Measurements from ENCODE around the gene GNAS. TPM values are rescaled to one million over a fixed set of nuclear protein-coding genes. Genes with fewer than 3 reads are reported as not detected.

The GNAS gene
- total RNA-seq, 2 donors from 2014 or later = 755 to 1,096 TPM

DNA sequence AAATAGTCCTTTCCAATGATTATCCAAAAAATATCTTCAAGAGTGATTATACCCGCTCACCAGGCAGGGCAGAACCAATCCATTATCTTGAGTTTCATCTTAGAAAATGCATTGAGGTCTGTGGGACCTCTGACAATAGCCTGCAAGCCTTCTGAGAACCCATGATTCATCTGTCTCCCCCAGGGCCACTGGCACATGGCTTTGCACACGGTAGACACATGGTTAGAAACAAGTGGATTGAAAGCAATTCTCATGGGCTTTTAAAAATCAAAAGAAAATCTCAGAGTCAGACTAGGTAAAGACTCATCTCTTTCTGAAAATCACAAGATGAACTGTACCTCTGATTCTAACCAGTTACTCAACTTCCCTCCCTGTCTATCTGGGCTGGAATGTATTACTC lies 17.3 kb upstream of the GNAS start:
- Mint-ChIP-seq H3K27ac (no peak overlapping the region), H3K4me1 (peaks cover 2% of the 10 kb centered on the region), H3K4me3 (no peak overlapping the region), H3K27me3 (peaks cover 57% of the 10 kb centered on the region), H3K36me3 (ENCODE audit: low read depth) (no peaks in the 10 kb centered on the region)
- no peak for DNase-seq
- ATAC-seq = no peak
- H3K9me3 ChIP-seq (ENCODE audit: control insufficient read depth, low read length, poor library complexity, severe bottlenecking) = no peaks in the 10 kb centered on the region

DNA sequence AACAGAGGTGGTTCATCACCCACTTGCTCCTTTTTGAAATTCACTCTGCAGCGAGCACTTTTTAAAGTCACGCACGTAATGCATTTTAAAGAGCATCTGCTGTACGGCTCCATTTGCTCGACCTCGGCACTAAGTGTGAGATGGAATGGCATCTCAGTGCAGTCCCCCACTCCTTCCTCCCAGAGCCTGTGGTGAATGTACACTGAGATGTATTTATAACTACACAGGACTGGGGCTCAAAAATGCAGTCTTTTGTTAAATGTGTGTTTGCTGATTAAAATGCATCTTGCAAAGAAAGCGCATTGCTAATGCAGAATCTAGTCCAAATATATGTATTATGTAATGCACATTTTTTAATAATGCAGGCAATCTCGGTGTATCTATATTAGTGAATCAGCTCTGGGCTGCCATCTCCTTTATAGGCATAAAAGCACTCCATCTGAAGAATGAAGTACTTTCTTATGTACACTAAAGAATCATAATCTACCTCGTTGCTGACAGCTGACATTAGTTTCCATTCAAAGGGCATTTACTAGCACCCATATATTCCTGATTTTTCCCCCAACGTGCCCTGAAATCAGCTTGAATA lies 15.8 kb upstream of the GNAS start:
- H3K27ac Mint-ChIP-seq = no peak overlapping the region
- H3K27me3 Mint-ChIP-seq = peaks cover 71% of the 10 kb centered on the region
- DNase-seq = no peak
- H3K36me3 Mint-ChIP-seq (ENCODE audit: low read depth) = no peaks in the 10 kb centered on the region
- ATAC-seq = no peak
- no peaks in the 10 kb centered on the region for H3K9me3 ChIP-seq (ENCODE audit: control insufficient read depth, low read length, poor library complexity, severe bottlenecking)
- H3K4me1 Mint-ChIP-seq = peaks cover 6% of the 10 kb centered on the region
- no peak overlapping the region for H3K4me3 Mint-ChIP-seq

DNA sequence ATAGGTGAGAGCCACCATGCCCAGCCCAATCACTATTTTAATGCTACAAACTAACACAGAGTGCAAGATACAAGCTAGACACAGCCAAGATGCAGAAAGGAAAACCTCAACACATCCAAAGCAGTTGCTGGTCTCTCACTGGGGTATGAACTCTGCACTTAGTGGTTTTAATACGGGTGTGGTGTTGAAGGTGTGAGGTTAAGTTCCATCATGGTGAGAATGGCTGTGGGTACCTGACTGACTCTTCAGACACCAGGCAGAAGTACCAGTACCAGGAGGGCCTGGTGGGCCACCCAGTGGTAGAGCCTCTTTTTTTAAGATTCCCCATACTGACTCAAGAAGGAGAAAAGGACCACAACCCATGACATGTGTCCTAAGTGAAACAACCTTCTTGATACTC lies 14.8 kb upstream of the GNAS start:
- ATAC-seq (no peak), DNase-seq (no peak)
- H3K9me3 ChIP-seq (ENCODE audit: control insufficient read depth, low read length, poor library complexity, severe bottlenecking) = no peaks in the 10 kb centered on the region
- Mint-ChIP-seq H3K27ac (peak overlapping the region; percentile 2), H3K27me3 (peaks cover 75% of the 10 kb centered on the region), H3K4me1 (peaks cover 6% of the 10 kb centered on the region), H3K36me3 (ENCODE audit: low read depth) (no peaks in the 10 kb centered on the region), H3K4me3 (no peak overlapping the region)

DNA sequence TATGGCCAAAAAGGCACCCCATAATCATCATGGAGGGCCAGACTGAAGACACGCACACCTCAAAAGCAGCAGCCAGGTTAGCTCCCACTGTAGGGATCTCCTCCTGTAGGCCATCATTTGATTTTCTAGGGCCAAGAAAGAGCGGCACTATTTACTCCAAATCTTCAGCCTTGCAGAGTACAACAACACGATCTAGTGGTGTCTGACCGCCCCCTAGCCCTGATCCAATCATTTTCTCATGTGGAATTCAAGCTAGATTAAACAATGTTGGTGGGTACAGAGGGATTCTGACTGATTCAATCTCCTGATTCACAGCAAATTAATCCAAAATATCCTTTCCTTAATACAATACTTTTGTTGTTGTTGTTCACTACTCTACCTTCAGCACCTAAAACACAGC lies 14.3 kb upstream of the GNAS start:
- no peak for DNase-seq
- Mint-ChIP-seq H3K4me1 (peaks cover 6% of the 10 kb centered on the region), H3K36me3 (ENCODE audit: low read depth) (no peaks in the 10 kb centered on the region), H3K4me3 (no peak overlapping the region), H3K27me3 (peaks cover 75% of the 10 kb centered on the region), H3K27ac (peak overlapping the region; percentile 2)
- no peak for ATAC-seq
- no peaks in the 10 kb centered on the region for H3K9me3 ChIP-seq (ENCODE audit: control insufficient read depth, low read length, poor library complexity, severe bottlenecking)

DNA sequence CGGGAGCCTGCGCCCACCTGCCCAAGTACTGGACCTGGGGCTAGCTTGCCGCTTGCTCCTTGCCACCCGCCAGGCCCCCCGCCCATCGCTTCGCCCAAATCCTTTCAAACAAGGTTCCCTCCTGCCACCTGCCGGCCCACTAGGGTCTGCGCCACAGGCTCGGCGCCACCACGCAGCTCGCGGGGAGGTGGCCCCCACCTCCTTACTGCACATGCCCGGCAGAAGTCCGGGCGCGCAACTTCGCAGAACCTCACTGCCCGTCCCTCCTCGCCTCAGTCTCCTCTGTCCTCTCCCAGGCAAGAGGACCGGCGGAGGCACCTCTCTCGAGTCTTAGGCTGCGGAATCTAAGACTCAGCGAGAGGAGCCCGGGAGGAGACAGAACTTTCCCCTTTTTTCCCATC lies 13.0 kb upstream of the GNAS start:
- H3K4me1 Mint-ChIP-seq = peaks cover 6% of the 10 kb centered on the region
- H3K27me3 Mint-ChIP-seq = peaks cover 75% of the 10 kb centered on the region
- ATAC-seq (peak; percentile 74), DNase-seq (peak in 1 of 3 donors; percentile 29)
- H3K4me3 Mint-ChIP-seq = peak overlapping the region; percentile 63
- no peaks in the 10 kb centered on the region for H3K36me3 Mint-ChIP-seq (ENCODE audit: low read depth)
- H3K9me3 ChIP-seq (ENCODE audit: control insufficient read depth, low read length, poor library complexity, severe bottlenecking) = no peaks in the 10 kb centered on the region
- H3K27ac Mint-ChIP-seq = no peak overlapping the region

DNA sequence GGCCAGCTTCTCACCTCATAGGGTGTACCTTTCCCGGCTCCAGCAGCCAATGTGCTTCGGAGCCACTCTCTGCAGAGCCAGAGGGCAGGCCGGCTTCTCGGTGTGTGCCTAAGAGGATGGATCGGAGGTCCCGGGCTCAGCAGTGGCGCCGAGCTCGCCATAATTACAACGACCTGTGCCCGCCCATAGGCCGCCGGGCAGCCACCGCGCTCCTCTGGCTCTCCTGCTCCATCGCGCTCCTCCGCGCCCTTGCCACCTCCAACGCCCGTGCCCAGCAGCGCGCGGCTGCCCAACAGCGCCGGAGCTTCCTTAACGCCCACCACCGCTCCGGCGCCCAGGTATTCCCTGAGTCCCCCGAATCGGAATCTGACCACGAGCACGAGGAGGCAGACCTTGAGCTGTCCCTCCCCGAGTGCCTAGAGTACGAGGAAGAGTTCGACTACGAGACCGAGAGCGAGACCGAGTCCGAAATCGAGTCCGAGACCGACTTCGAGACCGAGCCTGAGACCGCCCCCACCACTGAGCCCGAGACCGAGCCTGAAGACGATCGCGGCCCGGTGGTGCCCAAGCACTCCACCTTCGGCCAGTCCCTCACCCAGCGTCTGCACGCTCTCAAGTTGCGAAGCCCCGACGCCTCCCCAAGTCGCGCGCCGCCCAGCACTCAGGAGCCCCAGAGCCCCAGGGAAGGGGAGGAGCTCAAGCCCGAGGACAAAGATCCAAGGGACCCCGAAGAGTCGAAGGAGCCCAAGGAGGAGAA lies 12.3 kb upstream of the GNAS start:
- Mint-ChIP-seq H3K4me3 (peak overlapping the region; percentile 63), H3K27ac (no peak overlapping the region), H3K4me1 (peaks cover 6% of the 10 kb centered on the region), H3K27me3 (peaks cover 75% of the 10 kb centered on the region), H3K36me3 (ENCODE audit: low read depth) (no peaks in the 10 kb centered on the region)
- no peaks in the 10 kb centered on the region for H3K9me3 ChIP-seq (ENCODE audit: control insufficient read depth, low read length, poor library complexity, severe bottlenecking)
- ATAC-seq (no peak), DNase-seq (no peak)

DNA sequence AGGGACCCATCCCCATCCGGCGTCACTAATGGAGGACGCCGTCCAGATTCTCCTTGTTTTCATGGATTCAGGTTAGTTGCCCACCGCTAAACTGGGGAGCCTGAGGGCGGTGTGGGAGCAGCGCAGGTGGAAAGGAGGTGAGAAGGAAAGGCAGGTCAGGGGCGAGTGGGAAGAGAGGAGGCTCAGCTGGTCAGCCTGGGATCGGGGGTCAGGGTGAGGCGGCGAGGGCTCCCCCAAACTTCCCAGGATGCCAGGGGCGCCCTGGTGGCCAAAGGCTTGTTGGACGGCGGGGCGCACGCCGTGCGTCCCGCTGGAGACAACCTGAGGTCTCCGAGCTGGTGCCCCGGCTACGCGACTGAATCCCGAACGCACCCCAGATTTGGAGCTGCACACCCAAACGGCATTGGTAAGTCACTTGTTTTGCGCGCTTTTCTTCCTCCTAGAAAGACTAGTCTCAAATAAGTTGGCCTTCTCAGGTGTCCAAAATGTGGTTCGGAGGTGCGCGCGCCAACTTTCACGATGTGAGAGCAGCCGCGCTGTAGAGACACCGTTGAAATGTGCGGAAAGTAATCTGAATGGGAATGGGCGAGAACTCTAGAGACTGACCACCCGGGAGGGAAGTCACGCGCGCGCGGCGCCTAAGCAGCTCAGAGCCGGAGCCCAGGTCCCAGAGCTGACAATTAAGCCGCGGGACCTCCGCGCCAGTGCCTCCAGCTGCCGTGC lies 11.5 kb upstream of the GNAS start:
- H3K9me3 ChIP-seq (ENCODE audit: control insufficient read depth, low read length, poor library complexity, severe bottlenecking) = no peaks in the 10 kb centered on the region
- H3K36me3 Mint-ChIP-seq (ENCODE audit: low read depth) = peaks cover 2% of the 10 kb centered on the region
- DNase-seq = no peak
- peak overlapping the region; percentile 37 for H3K27ac Mint-ChIP-seq
- no peak for ATAC-seq
- H3K27me3 Mint-ChIP-seq = peaks cover 76% of the 10 kb centered on the region
- peak overlapping the region; percentile 63 for H3K4me3 Mint-ChIP-seq
- H3K4me1 Mint-ChIP-seq = peaks cover 6% of the 10 kb centered on the region

DNA sequence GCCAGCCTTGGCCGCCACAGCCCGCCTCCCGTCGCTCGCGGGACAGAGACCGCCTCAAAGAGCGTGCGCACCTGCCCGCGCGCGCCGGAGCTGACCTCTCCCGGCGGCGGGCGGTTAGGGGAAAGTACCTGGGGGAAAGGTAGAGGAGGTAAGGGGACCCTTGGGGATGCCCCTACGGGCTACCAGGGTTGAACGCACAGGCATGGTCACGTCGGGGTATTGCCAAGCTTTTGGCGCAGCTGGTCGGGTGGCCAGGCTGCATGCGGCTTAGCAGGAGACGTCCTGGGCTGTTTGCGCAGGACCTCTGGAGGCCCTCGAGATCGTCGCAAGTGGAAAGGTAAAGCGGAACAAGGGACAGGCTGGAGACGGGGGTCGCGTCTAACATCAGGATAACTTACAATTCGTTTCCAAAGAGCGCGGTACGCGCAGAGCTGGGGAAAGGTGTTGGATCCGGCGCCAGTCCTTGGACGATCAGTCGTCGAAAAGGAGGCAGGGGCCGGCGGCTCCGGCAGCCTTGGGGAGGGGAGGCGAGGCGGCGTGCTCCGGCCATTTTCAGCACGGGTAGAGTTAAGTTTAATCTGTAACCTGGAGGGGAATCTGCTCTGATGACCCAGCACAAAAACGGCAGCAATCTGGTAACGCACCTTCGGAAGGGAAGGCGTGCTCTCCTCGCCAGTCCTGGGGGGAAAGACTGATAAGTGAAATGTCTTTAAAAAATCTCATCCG lies 10.8 kb upstream of the GNAS start:
- H3K9me3 ChIP-seq (ENCODE audit: control insufficient read depth, low read length, poor library complexity, severe bottlenecking) = no peaks in the 10 kb centered on the region
- Mint-ChIP-seq H3K27ac (peak overlapping the region; percentile 37), H3K27me3 (peaks cover 72% of the 10 kb centered on the region), H3K4me1 (peaks cover 6% of the 10 kb centered on the region), H3K4me3 (peak overlapping the region; percentile 28), H3K36me3 (ENCODE audit: low read depth) (peaks cover 3% of the 10 kb centered on the region)
- ATAC-seq = no peak
- no peak for DNase-seq

DNA sequence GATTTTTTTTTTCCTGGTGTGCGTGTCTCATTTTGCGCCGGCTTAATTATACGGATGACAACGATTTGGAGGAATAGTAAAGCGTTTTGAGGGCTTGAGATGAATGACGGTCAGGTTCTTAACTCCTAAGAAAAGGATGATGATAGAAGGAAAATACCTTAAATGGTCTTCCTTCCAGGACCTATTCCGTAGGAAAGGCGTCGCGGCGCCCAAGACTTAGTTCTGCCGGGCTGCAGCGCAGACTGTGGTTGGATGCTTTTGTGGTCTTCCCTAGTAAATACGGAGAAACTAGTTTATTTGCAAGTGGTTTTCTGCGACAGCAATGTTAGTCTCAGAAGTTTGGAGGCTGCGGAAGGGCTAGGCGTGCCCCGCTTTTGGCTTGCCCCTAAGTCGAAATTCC lies 10.2 kb upstream of the GNAS start:
- ATAC-seq = no peak
- Mint-ChIP-seq H3K36me3 (ENCODE audit: low read depth) (peaks cover 3% of the 10 kb centered on the region), H3K4me3 (peak overlapping the region; percentile 61), H3K27me3 (peaks cover 69% of the 10 kb centered on the region), H3K4me1 (peaks cover 6% of the 10 kb centered on the region), H3K27ac (no peak overlapping the region)
- no peaks in the 10 kb centered on the region for H3K9me3 ChIP-seq (ENCODE audit: control insufficient read depth, low read length, poor library complexity, severe bottlenecking)
- DNase-seq = no peak

DNA sequence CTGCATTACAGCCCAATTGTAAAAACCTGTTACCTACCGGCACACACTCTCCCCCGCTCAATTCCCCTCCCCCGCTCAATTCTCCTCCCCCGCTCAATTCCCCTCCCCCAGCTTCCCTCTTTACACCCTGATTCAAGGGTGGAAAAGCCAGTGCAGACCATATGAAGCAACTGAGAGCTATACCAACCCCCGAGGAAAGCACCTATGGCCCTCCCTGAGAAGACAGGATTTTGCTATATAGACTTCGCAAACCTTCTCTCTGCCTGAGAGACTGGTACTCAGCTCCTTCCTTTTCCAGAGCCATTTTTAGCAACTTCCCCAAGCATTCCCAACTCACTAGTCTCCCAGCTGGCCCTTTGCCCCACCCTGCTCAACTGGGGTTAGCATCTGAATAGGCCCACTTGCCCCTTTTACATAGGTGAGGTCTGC lies 9.4 kb upstream of the GNAS start:
- H3K4me3 Mint-ChIP-seq = no peak overlapping the region
- peaks cover 67% of the 10 kb centered on the region for H3K27me3 Mint-ChIP-seq
- no peaks in the 10 kb centered on the region for H3K9me3 ChIP-seq (ENCODE audit: control insufficient read depth, low read length, poor library complexity, severe bottlenecking)
- DNase-seq (no peak), ATAC-seq (no peak)
- no peak overlapping the region for H3K27ac Mint-ChIP-seq
- peaks cover 3% of the 10 kb centered on the region for H3K36me3 Mint-ChIP-seq (ENCODE audit: low read depth)
- H3K4me1 Mint-ChIP-seq = peaks cover 6% of the 10 kb centered on the region

DNA sequence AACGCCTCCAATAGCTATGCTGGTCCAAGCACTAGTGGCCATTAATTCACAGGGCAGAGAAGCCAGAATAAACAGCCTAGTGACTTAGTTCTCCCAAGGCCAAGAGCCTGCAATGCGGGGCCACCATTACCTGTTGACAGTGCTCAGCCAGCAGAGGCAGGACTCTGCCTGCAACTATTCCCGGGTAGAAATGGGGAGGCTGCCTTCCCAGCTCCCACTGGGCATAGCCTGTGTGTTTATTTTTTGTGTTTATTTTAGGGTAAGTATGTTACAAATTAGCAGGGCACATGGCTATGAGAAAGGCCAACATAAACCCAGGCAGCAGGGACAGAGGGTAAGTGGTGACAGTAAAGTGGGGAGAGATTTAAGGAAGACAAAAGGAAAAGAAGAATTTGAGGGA lies 6.8 kb upstream of the GNAS start:
- Mint-ChIP-seq H3K36me3 (ENCODE audit: low read depth) (peaks cover 4% of the 10 kb centered on the region), H3K27ac (no peak overlapping the region), H3K27me3 (peaks cover 76% of the 10 kb centered on the region), H3K4me1 (peaks cover 9% of the 10 kb centered on the region), H3K4me3 (no peak overlapping the region)
- ATAC-seq = no peak
- no peaks in the 10 kb centered on the region for H3K9me3 ChIP-seq (ENCODE audit: control insufficient read depth, low read length, poor library complexity, severe bottlenecking)
- DNase-seq = no peak

DNA sequence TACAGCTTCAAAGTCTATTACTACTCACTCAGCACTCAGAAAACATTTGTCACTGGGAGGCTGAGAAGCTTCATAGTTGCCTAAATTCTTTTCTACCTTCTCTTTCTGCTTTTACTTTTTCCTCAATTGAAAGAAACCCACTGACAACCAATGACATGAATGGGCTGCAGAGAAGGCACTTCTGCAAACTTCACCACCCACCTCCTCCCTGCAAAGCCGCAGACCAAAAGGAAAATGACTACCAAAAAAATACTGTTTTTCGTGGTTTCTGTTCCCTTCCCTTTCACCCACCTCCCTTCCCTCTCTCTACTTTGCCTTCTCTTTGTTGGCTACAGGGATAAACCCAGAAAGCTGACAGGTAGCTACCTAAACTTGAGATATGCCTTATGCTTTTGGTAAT lies 5.1 kb upstream of the GNAS start:
- ATAC-seq (no peak), DNase-seq (no peak)
- Mint-ChIP-seq H3K36me3 (ENCODE audit: low read depth) (peaks cover 6% of the 10 kb centered on the region), H3K4me1 (peaks cover 16% of the 10 kb centered on the region), H3K27ac (no peak overlapping the region), H3K4me3 (no peak overlapping the region), H3K27me3 (peaks cover 77% of the 10 kb centered on the region)
- no peaks in the 10 kb centered on the region for H3K9me3 ChIP-seq (ENCODE audit: control insufficient read depth, low read length, poor library complexity, severe bottlenecking)

DNA sequence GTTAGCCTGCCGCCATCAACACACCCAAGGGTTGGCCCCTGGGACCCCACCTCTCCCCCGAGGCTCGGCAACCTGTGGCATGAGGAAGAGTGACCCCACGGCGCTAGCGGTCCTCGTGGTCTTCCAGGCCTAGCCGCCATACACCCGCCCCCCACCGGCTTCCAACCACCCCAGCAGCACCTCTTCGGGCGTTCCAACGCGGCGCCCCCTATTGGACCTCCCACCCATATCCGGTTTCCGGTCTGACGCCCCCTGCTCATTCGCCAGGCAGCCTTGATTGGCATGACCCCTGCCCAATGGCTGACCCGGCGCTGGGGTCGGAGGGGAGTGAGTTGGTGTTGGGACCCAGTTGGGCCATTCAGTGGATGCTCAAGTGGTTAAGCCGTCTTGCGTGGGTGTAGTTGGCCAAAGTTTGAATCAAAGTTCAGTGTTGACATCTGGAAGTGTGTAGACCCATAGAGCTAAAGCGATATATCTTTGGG lies 1.8 kb upstream of the GNAS start, which contains the start of gene GNAS-AS1:
Gene GNAS-AS1 (minus strand): TSS at position 210 of the 482 bp plus-strand sequence.
- no peaks in the 10 kb centered on the region for H3K9me3 ChIP-seq (ENCODE audit: control insufficient read depth, low read length, poor library complexity, severe bottlenecking)
- peaks cover 22% of the 10 kb centered on the region for H3K4me1 Mint-ChIP-seq
- peak; percentile 89 for ATAC-seq
- H3K4me3 Mint-ChIP-seq = peak within 1 kb of the TSS; percentile 91
- peaks cover 61% of the 10 kb centered on the region for H3K27me3 Mint-ChIP-seq
- H3K36me3 Mint-ChIP-seq (ENCODE audit: low read depth) = peaks cover 8% of the 10 kb centered on the region
- H3K27ac Mint-ChIP-seq = peak within 1 kb of the TSS; percentile 54
- DNase-seq = peak; percentile 39 to 67 (median 49)

All from T-helper 17 cell (primary cell).